ENCODE measurements around the gene HSPB6.

Gene HSPB6

DNA sequence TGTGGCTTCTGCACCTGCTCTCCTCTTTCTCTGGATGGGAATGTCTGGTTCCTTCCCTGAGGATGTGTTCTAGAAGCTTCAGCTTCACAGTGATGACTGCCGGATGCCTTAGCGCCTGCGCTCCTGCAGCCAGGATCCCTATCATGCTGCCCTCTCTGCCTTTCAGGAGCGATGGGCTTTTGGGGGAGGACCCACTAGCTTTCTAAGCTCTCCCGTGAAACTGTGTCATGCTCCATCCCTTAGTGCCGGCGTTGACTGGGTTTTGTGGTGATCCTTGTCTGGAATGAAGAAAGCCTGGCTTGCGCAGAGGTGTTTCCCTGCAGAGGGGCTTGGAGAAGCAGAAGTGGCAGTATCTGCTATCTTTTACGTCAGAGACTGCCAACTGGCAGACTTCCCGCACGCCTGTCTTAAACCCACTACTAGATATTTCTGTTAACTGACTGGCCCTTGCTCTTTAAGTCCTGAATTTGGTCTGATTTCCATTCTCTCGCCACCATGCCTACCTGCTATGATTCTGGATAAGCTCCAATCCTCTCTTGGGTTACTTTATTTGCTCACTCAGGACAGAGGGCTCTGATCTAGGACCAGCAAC is 42.8 kb downstream of the HSPB6 start:
- no peak for DNase-seq

DNA sequence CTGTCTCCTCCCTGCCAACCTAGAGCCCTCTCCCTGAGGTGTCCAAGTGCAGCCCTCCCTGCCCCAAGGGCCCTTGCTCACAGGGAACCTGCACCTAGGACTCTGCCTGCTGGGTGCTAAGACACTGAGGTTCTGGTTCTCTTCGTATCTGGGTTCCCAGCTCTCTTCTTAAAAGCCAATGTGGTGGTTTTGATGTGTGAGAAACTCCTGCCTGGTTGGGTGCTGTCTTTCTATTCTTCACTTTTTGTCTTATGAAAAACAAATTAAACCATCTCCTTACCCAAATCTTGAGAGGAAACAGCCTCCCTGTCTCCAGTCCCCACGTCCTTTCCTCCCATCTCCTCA is 43.4 kb downstream of the HSPB6 start:
- DNase-seq: no peak

DNA sequence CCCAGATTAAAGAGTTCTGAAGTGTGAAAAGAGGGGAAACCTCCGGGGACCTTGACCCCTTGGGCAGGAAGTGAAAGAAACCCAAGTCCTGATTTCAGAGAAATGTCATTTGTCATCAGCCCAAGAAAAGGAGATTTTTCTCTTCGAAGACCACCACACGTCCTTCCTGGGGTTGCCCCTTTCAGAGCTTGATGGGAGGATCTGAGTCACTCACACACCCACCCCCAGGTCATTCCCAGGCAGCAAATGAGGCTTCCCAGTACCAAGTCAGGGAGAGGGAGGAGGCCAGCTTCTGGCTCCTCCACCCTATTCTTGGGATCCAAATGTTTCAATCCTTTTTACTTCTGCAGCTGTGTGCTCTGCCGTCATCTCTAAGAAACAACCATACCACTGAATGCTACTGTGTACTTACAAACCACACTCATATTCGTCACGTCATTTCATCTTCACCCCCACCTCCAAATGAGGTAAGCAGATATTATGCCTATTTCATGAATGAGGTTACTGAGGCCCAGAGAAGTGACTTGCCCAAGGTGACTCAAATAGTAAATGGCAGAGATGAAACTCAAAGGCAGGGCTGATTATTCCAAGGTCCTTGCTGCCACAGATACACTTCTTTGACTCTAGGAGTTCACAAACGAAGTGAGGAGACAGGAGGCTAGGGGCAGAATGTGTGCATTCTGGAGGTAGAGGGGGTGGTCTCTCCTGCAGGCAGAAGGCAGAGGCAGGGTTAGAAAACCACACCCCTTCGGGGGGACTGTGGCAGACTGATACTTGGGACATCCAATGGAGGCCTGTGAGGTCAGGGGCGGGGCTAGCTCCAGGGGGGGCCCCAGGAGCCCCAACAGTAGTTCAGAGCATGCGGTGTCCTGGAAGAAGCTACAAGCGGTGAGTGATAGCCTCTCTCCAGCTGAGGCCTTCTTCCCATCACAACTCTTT is 44.0 kb downstream of the HSPB6 start:
- no peak for DNase-seq

DNA sequence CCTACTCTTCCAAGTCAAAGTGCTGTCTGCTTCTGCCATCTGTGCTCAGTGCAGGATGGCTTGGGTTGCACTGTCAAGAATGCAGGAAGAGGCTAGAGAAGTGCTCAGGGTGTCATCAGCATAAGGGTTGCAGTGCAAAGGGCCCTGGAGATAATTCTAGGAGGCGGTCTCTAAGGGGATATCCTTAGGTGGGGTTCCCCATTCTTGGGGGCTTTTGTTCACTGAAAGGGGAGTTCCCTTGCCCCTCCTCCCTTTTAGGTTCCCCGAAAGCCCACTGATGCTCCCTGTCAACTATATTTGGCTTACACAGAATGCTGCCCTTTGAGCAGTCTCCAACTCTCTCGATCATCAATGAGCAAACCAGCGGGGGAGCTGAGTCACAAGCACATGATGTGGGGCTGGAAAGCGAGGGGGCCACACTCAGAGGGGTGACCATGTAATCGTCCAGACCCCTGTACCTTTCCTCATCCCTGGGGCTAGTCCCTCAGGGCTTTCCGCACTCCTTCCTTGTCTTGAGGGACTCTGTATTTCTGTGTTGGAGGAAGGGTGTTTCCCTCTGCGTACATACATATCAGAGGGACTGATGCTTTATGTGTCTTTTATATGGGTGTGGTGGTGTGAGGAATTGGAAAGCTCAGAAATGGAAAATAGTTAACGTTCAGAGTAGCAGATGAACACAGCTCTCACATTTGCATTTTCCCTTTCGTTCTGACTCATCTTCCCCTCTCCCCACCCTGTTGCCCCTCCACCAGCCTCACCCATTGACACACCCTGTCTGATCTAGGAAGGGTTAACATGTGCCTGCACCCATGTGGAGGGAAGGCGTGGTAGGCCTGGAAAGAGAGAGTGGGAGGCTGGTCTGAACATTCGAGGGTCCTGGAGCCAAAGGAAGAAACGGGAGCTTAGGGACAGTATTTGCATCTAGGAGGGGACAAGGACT is 45.8 kb downstream of the HSPB6 start:
- DNase-seq: no peak

DNA sequence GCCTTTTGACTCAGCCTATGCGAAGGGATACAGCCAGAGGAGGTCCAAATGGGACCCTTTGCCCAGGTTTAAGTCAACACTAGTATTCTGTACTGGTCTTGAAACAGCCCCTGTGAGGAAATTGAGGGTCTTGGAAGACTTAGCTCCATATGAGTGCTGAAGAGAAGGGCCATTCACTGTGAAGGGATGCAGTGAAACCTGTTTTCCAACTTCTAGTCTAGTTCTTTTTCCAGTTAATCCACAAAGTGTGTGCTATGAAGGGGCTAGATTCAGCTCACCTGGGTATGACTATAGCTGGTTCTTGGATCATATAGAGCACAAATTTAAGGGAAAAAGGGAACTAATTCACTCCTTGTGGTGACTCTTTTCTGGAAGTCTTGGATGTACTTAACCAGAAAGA is 48.4 kb downstream of the HSPB6 start:
- no peak for DNase-seq

Measured in activated gamma-delta T cell (primary cell).